ENCODE measurements around the gene RYR1.

The RYR1 gene

GRCh38 chr19:38412491-38412890, 21.0 kb upstream of the RYR1 start:
- Histone ChIP-seq H3K36me3 (ENCODE audit: control insufficient read depth, low read length) (no peaks in the 10 kb centered on the region), H3K27me3 (ENCODE audit: control insufficient read depth, low read length) (no peaks in the 10 kb centered on the region), H3K9me2 (replicated peaks; ENCODE audit: control insufficient read depth, low read length) (no peaks in the 10 kb centered on the region), H3K79me2 (ENCODE audit: control insufficient read depth, low read length) (no peaks in the 10 kb centered on the region), H3K4me2 (ENCODE audit: low read length) (no peak overlapping the region), H3K4me1 (ENCODE audit: control insufficient read depth, low read length) (peaks cover 5% of the 10 kb centered on the region), H3K9me3 (ENCODE audit: control insufficient read depth, insufficient read depth, low read length) (no peaks in the 10 kb centered on the region), H3K27ac (ENCODE audit: low read depth, low read length) (no peak overlapping the region), H3F3A (ENCODE audit: control insufficient read depth, insufficient read depth) (no peaks in the 10 kb centered on the region), H4K20me1 (ENCODE audit: control insufficient read depth, insufficient read depth, low read depth, low read length) (0 out of 2 replicates have a peak, but pooled peaks cover 2% of the 10 kb centered on the region), H3K4me3 (ENCODE audit: low read length) (no peak overlapping the region)
- TF ChIP-seq EZH2phosphoT487 (IDR thresholded peaks at IDR 0.05; ENCODE audit: borderline replicate concordance, low read length) (no peak), CTCF (IDR thresholded peaks at IDR 0.05; ENCODE audit: low read depth, low read length, poor library complexity, severe bottlenecking) (no peak)

DNA sequence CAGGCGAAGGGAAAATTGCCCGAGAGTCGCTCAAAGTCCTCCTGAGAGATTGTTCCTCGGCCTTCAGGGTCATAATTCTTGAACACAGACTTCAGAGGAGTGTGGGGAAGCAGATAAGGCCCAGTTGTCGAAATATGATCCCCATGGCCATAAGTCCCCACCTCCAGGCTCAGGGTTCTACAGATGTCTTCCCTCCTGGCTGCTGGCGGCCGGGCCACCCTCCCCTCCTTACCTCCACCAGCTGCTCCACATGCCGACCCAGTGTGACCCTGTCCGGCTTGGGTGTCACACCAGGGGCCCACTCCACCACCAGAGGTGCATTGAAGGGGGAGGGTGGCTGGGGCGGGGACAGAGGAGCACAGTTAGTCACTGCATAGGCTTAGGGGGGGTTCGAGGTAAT, 20.5 kb upstream of the RYR1 start:
- H3K27ac ChIP-seq (ENCODE audit: low read depth, low read length) = no peak overlapping the region
- peaks cover 9% of the 10 kb centered on the region for H3K4me1 ChIP-seq (ENCODE audit: control insufficient read depth, low read length)
- H3K79me2 ChIP-seq (ENCODE audit: control insufficient read depth, low read length) = no peaks in the 10 kb centered on the region
- no peak overlapping the region for H3K4me2 ChIP-seq (ENCODE audit: low read length)
- H3K4me3 ChIP-seq (ENCODE audit: low read length) = no peak overlapping the region
- no peaks in the 10 kb centered on the region for H3F3A ChIP-seq (ENCODE audit: control insufficient read depth, insufficient read depth)
- no peaks in the 10 kb centered on the region for H3K9me2 ChIP-seq (replicated peaks; ENCODE audit: control insufficient read depth, low read length)
- no peaks in the 10 kb centered on the region for H3K27me3 ChIP-seq (ENCODE audit: control insufficient read depth, low read length)
- 0 out of 2 replicates have a peak, but pooled peaks cover 2% of the 10 kb centered on the region for H4K20me1 ChIP-seq (ENCODE audit: control insufficient read depth, insufficient read depth, low read depth, low read length)
- no peaks in the 10 kb centered on the region for H3K36me3 ChIP-seq (ENCODE audit: control insufficient read depth, low read length)
- H3K9me3 ChIP-seq (ENCODE audit: control insufficient read depth, insufficient read depth, low read length) = no peaks in the 10 kb centered on the region
- TF ChIP-seq CTCF (IDR thresholded peaks at IDR 0.05; ENCODE audit: low read depth, low read length, poor library complexity, severe bottlenecking) (no peak), EZH2phosphoT487 (IDR thresholded peaks at IDR 0.05; ENCODE audit: borderline replicate concordance, low read length) (no peak)

DNA sequence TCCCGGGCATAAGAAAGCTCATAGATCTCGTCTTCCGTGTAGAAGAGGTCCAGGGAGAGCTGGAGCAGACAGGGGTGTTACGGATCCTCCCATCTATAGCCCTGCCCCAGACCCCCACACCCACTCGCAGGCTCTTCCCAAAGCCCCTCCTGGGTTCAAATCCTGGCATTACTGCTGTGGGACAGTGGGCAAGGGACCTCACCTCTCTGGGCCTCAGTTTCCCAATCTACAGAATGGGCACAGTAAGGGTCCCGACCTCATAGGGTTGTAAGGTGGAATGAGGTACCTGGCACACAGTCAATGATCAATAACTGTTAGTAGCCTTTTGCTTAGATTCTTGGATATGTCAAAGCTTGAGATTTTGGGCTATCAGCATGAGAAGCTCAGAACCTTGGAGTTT, 20.1 kb upstream of the RYR1 start:
- no peak for TF ChIP-seq EZH2phosphoT487 (IDR thresholded peaks at IDR 0.05; ENCODE audit: borderline replicate concordance, low read length)
- no peak for TF ChIP-seq CTCF (IDR thresholded peaks at IDR 0.05; ENCODE audit: low read depth, low read length, poor library complexity, severe bottlenecking)
- Histone ChIP-seq H4K20me1 (ENCODE audit: control insufficient read depth, insufficient read depth, low read depth, low read length) (0 out of 2 replicates have a peak, but pooled peaks cover 2% of the 10 kb centered on the region), H3K36me3 (ENCODE audit: control insufficient read depth, low read length) (no peaks in the 10 kb centered on the region), H3K4me1 (ENCODE audit: control insufficient read depth, low read length) (peaks cover 14% of the 10 kb centered on the region), H3K9me2 (replicated peaks; ENCODE audit: control insufficient read depth, low read length) (no peaks in the 10 kb centered on the region), H3K9me3 (ENCODE audit: control insufficient read depth, insufficient read depth, low read length) (no peaks in the 10 kb centered on the region), H3K79me2 (ENCODE audit: control insufficient read depth, low read length) (no peaks in the 10 kb centered on the region), H3K4me2 (ENCODE audit: low read length) (no peak overlapping the region), H3K4me3 (ENCODE audit: low read length) (no peak overlapping the region), H3F3A (ENCODE audit: control insufficient read depth, insufficient read depth) (no peaks in the 10 kb centered on the region), H3K27ac (ENCODE audit: low read depth, low read length) (no peak overlapping the region), H3K27me3 (ENCODE audit: control insufficient read depth, low read length) (no peaks in the 10 kb centered on the region)
